ENCODE results near the gene SEC23A.
"Not testable (repeated sequence)": the region's sequence is repeated elsewhere in the genome, so short reads cannot be mapped to it uniquely, and the experiment has no call there.

Gene SEC23A

DNA sequence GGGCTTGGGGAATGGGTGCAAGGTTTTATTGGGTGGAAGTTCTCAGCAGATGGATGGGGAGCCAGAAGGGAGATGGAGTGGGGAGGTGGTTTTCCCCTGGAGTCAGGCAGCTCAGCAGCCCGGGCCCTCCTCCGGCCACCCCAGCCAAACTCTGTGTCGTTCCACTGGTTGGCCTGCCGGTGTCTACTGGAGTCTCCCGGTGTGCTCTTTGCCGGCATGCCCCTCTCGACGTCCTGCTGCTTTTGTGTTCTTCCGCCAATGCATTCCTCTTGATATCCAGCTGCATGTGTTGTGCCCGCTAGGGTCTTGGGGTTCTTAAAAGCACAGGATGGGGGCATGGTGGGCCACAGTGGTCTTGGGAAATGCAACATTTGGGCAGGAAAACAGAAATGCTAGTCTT is 72.8 kb downstream of the SEC23A start:
- no peak for DNase-seq (ENCODE audit: low read depth, low spot score)

- no peak for DNase-seq (ENCODE audit: low read depth, low spot score)
Observed at GRCh38 chr14:39029789-39030188, 73.2 kb downstream of the SEC23A start.

- no peak for DNase-seq (ENCODE audit: low read depth, low spot score)
Observed at GRCh38 chr14:39028620-39029019, 74.4 kb downstream of the SEC23A start.

- DNase-seq (ENCODE audit: low read depth, low spot score), result no peak
Observed at GRCh38 chr14:39025810-39026627, 77.0 kb downstream of the SEC23A start.

GRCh38 chr14:39025250-39025809 is 77.7 kb downstream of the SEC23A start:
- DNase-seq (ENCODE audit: low read depth, low spot score), result no peak

GRCh38 chr14:39023939-39024871 is 78.8 kb downstream of the SEC23A start:
- DNase-seq (ENCODE audit: low read depth, low spot score), result no peak

DNA sequence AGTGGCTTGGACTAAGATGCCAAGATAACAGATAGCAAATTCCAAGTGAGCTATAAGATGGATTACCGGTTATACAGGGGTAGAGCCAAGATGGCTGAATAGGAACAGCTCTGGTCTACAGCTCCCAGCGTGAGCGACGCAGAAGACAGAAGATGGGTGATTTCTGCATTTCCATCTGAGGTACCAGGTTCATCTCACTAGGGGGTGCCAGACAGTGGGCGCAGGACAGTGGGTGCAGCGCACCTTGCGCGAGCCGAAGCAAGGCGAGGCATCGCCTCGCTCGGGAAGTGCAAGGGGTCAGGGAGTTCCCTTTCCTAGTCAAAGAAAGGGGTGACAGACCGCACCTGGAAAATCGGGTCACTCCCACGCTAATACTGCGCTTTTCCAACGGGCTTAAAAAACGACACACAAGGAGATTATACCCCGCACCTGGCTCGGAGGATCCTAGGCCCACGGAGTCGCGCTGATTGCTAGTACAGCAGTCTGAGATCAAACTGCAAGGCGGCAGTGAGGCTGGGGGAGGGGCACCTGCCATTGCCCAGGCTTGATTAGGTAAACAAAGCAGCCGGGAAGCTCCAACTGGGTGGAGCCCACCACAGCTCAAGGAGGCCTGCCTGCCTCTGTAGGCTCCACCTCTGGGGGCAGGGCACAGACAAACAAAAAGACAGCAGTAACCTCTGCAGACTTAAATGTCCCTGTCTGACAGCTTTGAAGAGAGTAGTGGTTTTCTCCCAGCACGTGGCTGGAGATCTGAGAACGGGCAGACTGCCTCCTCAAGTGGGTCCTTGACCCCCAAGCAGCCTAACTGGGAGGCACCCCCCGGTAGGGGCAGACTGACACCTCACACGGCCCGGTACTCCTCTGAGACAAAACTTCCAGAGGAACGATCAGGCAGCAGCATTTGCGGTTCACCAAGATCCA is 85.7 kb downstream of the SEC23A start:
- not testable (repeated sequence) for DNase-seq (ENCODE audit: low read depth, low spot score)

GRCh38 chr14:39016733-39017095 is 86.3 kb downstream of the SEC23A start:
- no peak for DNase-seq (ENCODE audit: low read depth, low spot score)

GRCh38 chr14:39015964-39016577 is 87.0 kb downstream of the SEC23A start:
- DNase-seq (ENCODE audit: low read depth, low spot score), result no peak

- DNase-seq (ENCODE audit: low read depth, low spot score), result no peak
Observed at GRCh38 chr14:39015360-39015961, 87.6 kb downstream of the SEC23A start.

DNA sequence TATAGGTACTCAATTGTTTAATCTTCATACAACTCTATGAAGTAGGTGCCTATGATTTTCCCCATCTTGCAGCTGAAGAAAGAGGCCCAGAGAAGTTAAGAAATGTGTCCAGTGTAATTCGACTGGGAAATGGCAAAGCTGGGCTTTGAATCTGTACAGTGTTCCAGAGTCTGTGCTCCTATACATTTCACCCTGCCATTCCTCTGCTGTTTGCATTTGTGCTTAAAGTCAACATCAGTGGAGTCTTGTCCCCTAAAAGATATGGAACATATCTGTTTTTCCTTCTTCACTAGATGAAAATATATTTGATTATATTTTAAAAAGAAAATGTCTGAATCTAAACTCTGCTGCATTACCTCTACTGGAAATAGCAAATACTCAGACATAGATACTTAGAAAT is 88.6 kb downstream of the SEC23A start:
- no peak for DNase-seq (ENCODE audit: low read depth, low spot score)

DNA sequence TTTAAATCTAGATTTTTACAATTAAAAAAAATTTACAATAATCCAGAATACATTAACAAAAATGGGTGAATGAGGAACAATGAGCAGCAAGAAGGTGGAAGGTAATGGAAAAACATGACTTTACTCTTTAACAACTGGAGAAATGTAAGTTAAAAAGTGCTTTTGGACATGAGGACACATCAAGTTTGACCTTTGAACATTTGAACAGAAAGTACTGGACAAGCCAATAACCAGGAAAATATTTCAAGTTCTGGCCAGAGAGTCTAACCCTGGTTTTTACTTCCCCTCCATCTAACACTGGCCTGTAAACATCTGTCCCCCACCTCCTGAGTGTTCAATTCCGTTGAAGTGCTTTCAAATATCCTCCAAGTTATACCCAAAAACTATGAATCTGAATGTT is 94.1 kb downstream of the SEC23A start:
- not testable (repeated sequence) for DNase-seq (ENCODE audit: low read depth, low spot score)

GRCh38 chr14:39006721-39007410 is 96.2 kb downstream of the SEC23A start:
- DNase-seq (ENCODE audit: low read depth, low spot score), result no peak

DNA sequence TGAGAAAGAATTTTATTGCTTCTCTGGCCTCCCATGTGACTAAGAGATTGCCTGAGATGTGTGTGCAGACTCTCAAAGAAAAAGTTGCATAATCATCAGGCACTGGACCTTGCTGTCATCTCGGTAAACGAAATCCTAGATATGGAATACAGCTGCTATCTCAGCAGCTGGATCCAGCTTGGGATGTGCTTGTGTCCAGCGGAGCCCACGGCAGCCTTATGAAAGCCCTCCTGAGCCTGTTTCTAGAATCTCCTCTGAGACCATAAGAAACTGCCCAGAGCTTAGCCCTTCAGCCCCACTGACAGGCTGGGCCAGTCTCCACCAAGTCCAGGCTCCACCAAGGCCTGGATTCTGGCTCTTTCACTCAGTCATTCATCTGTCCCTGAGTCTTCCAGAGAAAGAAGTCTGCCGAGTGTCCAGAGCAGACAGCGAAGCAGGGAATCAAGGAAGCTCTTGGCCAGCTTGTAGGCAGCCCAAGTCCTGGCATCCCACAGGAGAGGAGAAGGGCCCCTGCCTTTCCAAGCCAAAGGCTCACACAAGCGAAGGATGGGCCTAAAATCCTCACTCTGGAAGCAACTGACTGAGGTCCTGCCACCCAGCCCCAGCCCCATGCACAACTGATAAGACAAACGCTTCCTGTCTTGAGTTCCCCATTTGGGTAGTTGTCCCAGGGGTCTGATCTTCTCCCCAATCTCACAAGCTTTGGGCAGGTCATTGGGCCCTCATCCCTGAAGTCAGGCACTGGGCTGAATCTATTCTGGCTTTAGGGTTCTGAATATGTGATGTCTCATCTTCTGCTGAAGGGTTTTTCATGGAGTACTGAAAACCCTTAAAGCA is 97.8 kb downstream of the SEC23A start:
- no peak for DNase-seq (ENCODE audit: low read depth, low spot score)

DNA sequence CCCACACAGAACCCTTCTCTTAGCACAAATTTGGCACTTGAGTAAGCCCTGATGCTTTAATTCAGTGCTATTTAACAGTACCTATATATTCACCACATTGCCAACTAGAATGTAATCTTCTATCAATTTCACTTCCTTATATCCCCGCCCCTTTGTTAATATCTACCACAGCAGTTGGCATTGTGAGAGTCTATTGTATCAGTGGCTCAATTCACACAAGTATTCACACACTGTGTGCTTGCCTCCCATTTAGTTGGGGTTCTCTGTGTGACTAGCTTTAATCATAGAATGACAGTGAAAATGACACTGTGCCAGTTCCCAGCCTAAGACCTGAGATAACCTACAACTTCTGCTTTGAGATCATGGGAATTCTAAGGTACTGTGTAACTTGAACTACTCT is 103.1 kb downstream of the SEC23A start:
- no peak for DNase-seq (ENCODE audit: low read depth, low spot score)

GRCh38 chr14:38994731-38995130 is 108.3 kb downstream of the SEC23A start:
- DNase-seq (ENCODE audit: low read depth, low spot score), result no peak

DNA sequence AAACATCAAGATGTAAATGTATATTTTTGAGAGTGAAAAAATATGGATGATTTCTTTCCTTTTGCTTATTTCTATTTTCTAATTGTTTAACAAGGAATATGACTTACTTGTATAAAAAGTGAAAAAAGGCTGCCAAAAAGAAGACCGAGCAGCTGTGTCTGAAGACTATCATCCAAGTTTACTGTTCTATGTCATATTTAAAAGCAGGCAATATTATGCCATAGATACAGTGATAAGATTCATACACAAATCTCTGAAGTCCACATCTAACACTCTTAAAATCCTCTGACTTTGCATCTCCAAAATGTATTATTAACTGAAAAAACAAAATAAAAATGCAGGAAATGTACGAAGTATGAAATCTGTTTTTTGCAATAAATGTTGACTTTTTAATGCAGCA is 109.1 kb downstream of the SEC23A start:
- DNase-seq (ENCODE audit: low read depth, low spot score), result no peak

DNA sequence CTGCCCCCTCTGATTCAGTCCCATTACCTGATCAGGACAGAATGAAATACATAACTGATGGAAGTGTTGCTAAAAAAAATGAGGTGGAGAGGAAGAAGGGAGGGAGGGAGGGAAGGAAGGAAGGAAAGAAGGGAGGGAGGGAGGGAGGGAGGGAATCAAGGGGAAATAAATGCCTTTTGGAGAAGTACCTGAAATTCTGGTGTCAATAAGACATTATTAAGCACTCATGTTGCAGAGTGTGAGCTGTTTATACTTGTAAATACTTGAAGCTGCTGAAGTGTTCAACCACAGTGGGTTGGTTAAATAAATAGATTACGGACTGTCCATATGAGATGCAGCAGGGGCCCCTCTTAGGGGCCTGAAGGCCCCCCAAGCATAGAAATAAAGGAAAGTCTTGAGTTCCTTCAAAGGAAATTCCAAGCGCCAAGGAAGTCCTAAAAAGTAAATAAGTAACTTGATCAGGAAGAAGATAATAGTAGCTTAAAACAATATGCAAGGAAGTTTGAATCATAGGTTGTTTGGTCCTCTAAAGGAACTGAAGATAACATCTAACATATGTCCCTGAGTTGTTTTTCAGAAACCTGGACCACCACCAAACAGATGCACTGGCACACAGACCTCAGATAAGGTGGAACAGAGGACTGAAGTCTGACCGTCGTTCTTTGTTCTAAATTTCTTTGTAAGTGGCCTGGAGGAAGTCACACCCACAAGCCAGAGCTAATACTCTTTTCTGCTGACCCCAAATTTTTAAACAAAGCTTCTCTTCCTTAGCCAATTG is 110.8 kb downstream of the SEC23A start:
- no peak for DNase-seq (ENCODE audit: low read depth, low spot score)
